CD4-positive, alpha-beta T cell (primary cell): ENCODE data around the gene YJU2. TPM values are rescaled to one million over a fixed set of nuclear protein-coding genes. Genes with fewer than 3 reads are reported as not detected.
A peak's percentile ranks its signal among the peaks of the same experiment; 100 is the strongest.

Experiments
- ATAC-seq: fragments of 200-7000 bp; cut with Tn5 transposase; one replicate; pipeline ENCODE4 v1.10.0; 2022; ENCODE audit warnings: mild to moderate bottlenecking; ENCODE audit not compliant: poor library complexity
- CTCF ChIA-PET: fragments of 350-600 bp; sonication (Branson Sonifier 250); formaldehyde crosslinking; loops from one replicate; lab custom pipeline; 2021; ENCODE audit warnings: antibody characterized with exemption, inconsistent platforms; lab: Charles Lee
- POLR2A ChIA-PET: fragments of 350-600 bp; sonication (Branson Sonifier 250); formaldehyde crosslinking; loops from one replicate; lab custom pipeline; 2021; ENCODE audit warnings: antibody characterized with exemption, inconsistent platforms; lab: Charles Lee
- DNase-seq, 14 experiments: peaks; one replicate each; pipeline ENCODE4 v3.0.0-alpha.2; 2013 to 2020; ENCODE audit warnings: mixed read lengths in 2 of 14
- H3K27ac ChIP-seq, 2 donors: one replicate each; pipeline versions ENCODE4 v1.5.1 to v1.7.0; 2013; ENCODE audit warnings: low read length in 2 of 2, low read depth in 1 of 2, mild to moderate bottlenecking in 1 of 2
- H3K27me3 ChIP-seq, 2 experiments: 1 replicate in 1 of 2; 2 replicates in 1 of 2; pipeline versions ENCODE4 v1.6.1 to v1.7.0; 2013; ENCODE audit warnings: low read length in 2 of 2, control low read depth in 1 of 2, mild to moderate bottlenecking in 1 of 2, moderate library complexity in 1 of 2; ENCODE audit not compliant: insufficient read depth in 2 of 2, control insufficient read depth in 1 of 2
- H3K36me3 ChIP-seq: one replicate; pipeline ENCODE4 v1.6.1; 2013; ENCODE audit warnings: low read length, control low read depth; ENCODE audit not compliant: insufficient read depth
- H3K4me1 ChIP-seq: one replicate; pipeline ENCODE4 v1.6.1; 2013; ENCODE audit warnings: low read length, control low read depth; ENCODE audit not compliant: insufficient read depth
- H3K4me3 ChIP-seq: one replicate; pipeline ENCODE4 v1.5.1; 2013; ENCODE audit warnings: mild to moderate bottlenecking, low read length, moderate library complexity
- H3K9me3 ChIP-seq, 2 experiments: 1 replicate in 1 of 2; 2 replicates in 1 of 2; pipeline versions ENCODE4 v1.6.1 to v1.7.0; 2013; ENCODE audit warnings: low read length in 2 of 2, mild to moderate bottlenecking in 2 of 2, control low read depth in 1 of 2, moderate library complexity in 1 of 2; ENCODE audit not compliant: control insufficient read depth in 1 of 2, insufficient read depth in 1 of 2
- H3K27ac Mint-ChIP-seq: one replicate; pipeline ENCODE4 v1.8.0; 2020; ENCODE audit warnings: mixed read lengths
- H3K27me3 Mint-ChIP-seq: one replicate; pipeline ENCODE4 v1.8.0; 2021; ENCODE audit warnings: mixed read lengths
- H3K36me3 Mint-ChIP-seq: one replicate; pipeline ENCODE4 v1.8.0; 2021; ENCODE audit warnings: low read depth, mixed read lengths
- H3K4me1 Mint-ChIP-seq: one replicate; pipeline ENCODE4 v1.8.0; 2021; ENCODE audit warnings: low read depth, mixed read lengths
- H3K4me3 Mint-ChIP-seq: one replicate; pipeline ENCODE4 v1.8.0; 2020; ENCODE audit warnings: mild to moderate bottlenecking, mixed read lengths
- H3K9me3 Mint-ChIP-seq: one replicate; pipeline ENCODE4 v1.8.0; 2020; ENCODE audit warnings: mixed read lengths
- intact Hi-C, 2 experiments: fragments of 100-400 bp; cut with DNase I in 1 of 2; cut with micrococcal nuclease in 1 of 2; formaldehyde crosslinking; loops; one replicate each; pipeline versions ENCODE4 v1.15.1 to v1.9.0; 2023 to 2025; cut with DNase I, micrococcal nuclease
- polyA plus RNA-seq, 2 donors: library from polyadenylated mRNA; unstranded; fragments of 120-200 nt; gene quantifications; one replicate each; pipeline ENCODE4 v1.2.1, GENCODE V29; 2013
- total RNA-seq, 174 experiments: library from RNA in 2 of 174; stranded (reverse) in 2 of 174; gene quantifications; one replicate each; pipeline ENCODE4 v1.2.3 and lab custom pipeline; 2021 to 2026
- TF ChIP-seq, protein P1 (sequence below): fragments of 200-600 bp; IDR thresholded peaks from one replicate; pipeline ENCODE4 v1.8.0; 2022; ENCODE audit warnings: antibody characterized with exemption, mild to moderate bottlenecking

Gene YJU2
- total RNA-seq (10 to 100 TPM; 32.9 to 33.7 TPM), total RNA-seq (lab: John Stamatoyannopoulos, UW) (18.4 to 67.7 (median 33.4) reads per million in 172 experiments)
- polyA plus RNA-seq (2013, experiment 1 of 2): 25.3 TPM
- 25.9 TPM for polyA plus RNA-seq (2013, experiment 2 of 2)

DNA sequence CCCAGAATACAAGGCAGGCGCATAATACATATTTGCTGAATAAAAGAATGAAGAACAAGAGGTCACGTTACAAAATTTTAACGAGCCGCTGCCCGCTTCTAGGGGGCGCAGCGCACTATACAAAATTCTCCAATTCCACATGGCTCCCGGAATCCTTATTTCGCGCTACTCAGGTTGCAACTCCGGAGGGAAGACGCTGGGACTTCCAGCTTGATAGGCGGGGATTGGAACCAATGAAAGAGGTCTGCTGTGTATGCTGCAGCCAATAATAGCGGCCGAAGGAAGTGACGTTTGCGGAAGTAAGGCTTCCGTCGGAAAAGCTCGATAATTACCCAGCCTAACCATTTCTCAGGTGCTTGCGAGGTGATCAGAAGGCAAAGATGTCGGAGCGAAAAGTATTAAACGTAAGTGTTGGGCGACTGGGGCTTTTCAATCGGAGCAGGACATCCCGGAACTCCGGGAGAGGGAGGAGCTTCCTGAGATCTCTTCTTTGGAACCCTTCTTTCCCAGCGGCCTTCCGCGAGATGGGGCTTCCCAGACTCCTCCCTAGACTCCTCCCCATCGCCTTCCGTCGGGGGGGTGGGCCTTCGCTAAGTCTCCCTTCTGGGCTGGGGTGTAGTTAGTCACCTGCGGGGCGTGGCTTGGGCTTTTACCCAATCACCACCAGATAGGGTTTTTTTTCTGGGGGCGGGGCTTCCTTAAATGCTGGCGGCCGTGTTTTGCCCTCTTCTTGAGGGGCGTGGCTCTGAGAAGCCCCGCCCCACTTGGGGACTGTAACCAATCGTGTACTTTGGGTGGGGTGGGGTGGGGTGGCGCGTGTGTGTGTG is at the start of gene YJU2:
Gene YJU2 (plus strand): TSS at position 314 of the 827 bp plus-strand sequence. CDS start 67 bp downstream, at position 381.
- ATAC-seq (peak; percentile 94), DNase-seq (peak; percentile 96 to 100 (median 98))
- TF ChIP-seq, protein P1, sequence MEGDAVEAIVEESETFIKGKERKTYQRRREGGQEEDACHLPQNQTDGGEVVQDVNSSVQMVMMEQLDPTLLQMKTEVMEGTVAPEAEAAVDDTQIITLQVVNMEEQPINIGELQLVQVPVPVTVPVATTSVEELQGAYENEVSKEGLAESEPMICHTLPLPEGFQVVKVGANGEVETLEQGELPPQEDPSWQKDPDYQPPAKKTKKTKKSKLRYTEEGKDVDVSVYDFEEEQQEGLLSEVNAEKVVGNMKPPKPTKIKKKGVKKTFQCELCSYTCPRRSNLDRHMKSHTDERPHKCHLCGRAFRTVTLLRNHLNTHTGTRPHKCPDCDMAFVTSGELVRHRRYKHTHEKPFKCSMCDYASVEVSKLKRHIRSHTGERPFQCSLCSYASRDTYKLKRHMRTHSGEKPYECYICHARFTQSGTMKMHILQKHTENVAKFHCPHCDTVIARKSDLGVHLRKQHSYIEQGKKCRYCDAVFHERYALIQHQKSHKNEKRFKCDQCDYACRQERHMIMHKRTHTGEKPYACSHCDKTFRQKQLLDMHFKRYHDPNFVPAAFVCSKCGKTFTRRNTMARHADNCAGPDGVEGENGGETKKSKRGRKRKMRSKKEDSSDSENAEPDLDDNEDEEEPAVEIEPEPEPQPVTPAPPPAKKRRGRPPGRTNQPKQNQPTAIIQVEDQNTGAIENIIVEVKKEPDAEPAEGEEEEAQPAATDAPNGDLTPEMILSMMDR: peak; percentile 58
- Mint-ChIP-seq H3K36me3 (peaks cover 42% of the 10 kb centered on the region), H3K4me1 (peaks cover 17% of the 10 kb centered on the region), H3K27me3 (peaks cover 1% of the 10 kb centered on the region), H3K9me3 (peaks cover 2% of the 10 kb centered on the region), H3K4me3 (peak within 1 kb of the TSS; percentile 93), H3K27ac (peak within 1 kb of the TSS; percentile 95)
- Histone ChIP-seq H3K27ac (peak within 1 kb of the TSS; percentile 94 to 99), H3K27me3 (no peaks in the 10 kb centered on the region), H3K4me1 (peaks cover 22% of the 10 kb centered on the region), H3K36me3 (peaks cover 36% of the 10 kb centered on the region), H3K4me3 (peak within 1 kb of the TSS; percentile 73), H3K9me3 (peaks cover under 1 to 3% of the 10 kb centered on the region in 2 experiments)
- ChIA-PET CTCF (interaction anchor here (0.6 to 1.1 kb wide), 12 partner anchors 78 to 485 kb away, joined by 3 to 5 read pairs (median 4); partner anchors contain the start of genes CHAF1A, EEF2, MPND and MRPL54), POLR2A (interaction anchor here (0.7 to 1.5 kb wide), 23 partner anchors 9 to 1544 kb away, joined by 3 to 37 read pairs (median 5); partner anchors contain the start of genes CHAF1A, DAPK3, DPP9 and DUS3L)
- intact Hi-C loops: loop anchor here (1.0 to 10.0 kb wide), 12 partner anchors 65 to 476 kb away; partner anchors contain the start of genes MPND (in 2 of the 2), ANKRD24 (in 1 of the 2), CHAF1A (in 1 of the 2) and DPP9 (in 1 of the 2)

DNA sequence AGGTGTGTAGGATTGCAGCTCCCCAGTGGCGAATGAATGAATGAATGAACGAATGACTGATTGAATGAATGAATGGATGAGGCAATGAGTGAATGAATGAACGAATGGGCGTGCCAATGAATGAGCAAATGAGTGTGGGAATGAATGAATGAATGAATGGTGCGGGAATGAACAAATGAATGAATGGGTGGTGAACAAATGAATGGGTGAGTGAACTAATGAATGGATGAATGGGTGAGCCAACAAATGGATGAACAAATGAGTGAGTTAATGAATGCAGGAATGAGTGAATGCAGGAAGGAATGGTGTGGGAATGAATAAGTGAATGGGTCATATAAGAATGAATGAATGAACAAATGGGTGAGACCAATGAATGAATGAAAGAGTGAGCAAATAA is 49.7 kb upstream of the YJU2 start:
- no peak overlapping the region for H3K27ac Mint-ChIP-seq
- no peak overlapping the region for H3K4me3 Mint-ChIP-seq

More for the DNA sequence above, 49.7 kb upstream of the YJU2 start:
- Histone ChIP-seq H3K36me3 (no peaks in the 10 kb centered on the region), H3K4me3 (no peak overlapping the region), H3K27me3 (peaks cover 41 to 43% of the 10 kb centered on the region in 2 experiments), H3K27ac (no peak overlapping the region), H3K9me3 (no peaks in the 10 kb centered on the region), H3K4me1 (peaks cover 5% of the 10 kb centered on the region)
- intact Hi-C loops: no loop called here
- Mint-ChIP-seq H3K36me3 (no peaks in the 10 kb centered on the region), H3K27me3 (peaks cover 69% of the 10 kb centered on the region), H3K9me3 (no peaks in the 10 kb centered on the region), H3K4me1 (peaks cover 10% of the 10 kb centered on the region)
- ChIA-PET POLR2A (no interaction called here), CTCF (no interaction called here)
- no peak for ATAC-seq
- TF ChIP-seq, protein P1: no peak
- DNase-seq: no peak
